H9 (cell line): ENCODE measurements around the gene CTU2. TPM values are rescaled to one million over a fixed set of nuclear protein-coding genes. Genes with fewer than 3 reads are reported as not detected.

Experiments
- DNase-seq: peaks from one replicate; pipeline ENCODE4 v3.0.0-alpha.2; 2017
- H2AFZ ChIP-seq: one replicate; pipeline ENCODE4 v1.6.1; 2013; ENCODE audit warnings: mild to moderate bottlenecking, low read length, control low read depth, moderate library complexity
- H2AK5ac ChIP-seq: 2 replicates; pipeline ENCODE4 v1.6.1; 2013; ENCODE audit warnings: low read length, control low read depth, mixed read lengths; ENCODE audit not compliant: insufficient read length
- H2BK120ac ChIP-seq: one replicate; pipeline ENCODE4 v1.6.1; 2013; ENCODE audit warnings: low read depth, mild to moderate bottlenecking, low read length, control low read depth, inconsistent platforms; ENCODE audit not compliant: poor library complexity, severe bottlenecking
- H2BK12ac ChIP-seq: 2 replicates; pipeline ENCODE4 v1.6.1; 2013; ENCODE audit warnings: low read length, control low read depth, mixed read lengths, low read depth; ENCODE audit not compliant: insufficient read length
- H2BK15ac ChIP-seq: 2 replicates; pipeline ENCODE4 v1.6.1; 2013; ENCODE audit warnings: low read depth, low read length, control low read depth
- H2BK20ac ChIP-seq: one replicate; pipeline ENCODE4 v1.6.1; 2013; ENCODE audit warnings: low read depth, mild to moderate bottlenecking, low read length, control low read depth, inconsistent platforms; ENCODE audit not compliant: poor library complexity, severe bottlenecking
- H2BK5ac ChIP-seq: 2 replicates; pipeline ENCODE4 v1.6.1; 2013; ENCODE audit warnings: low read length, control low read depth, mixed read lengths; ENCODE audit not compliant: insufficient read length
- H3K14ac ChIP-seq: 2 replicates; pipeline ENCODE4 v1.6.1; 2013; ENCODE audit warnings: low read length, control low read depth; ENCODE audit not compliant: insufficient read depth
- H3K18ac ChIP-seq: 2 replicates; pipeline ENCODE4 v1.6.1; 2013; ENCODE audit warnings: low read depth, mild to moderate bottlenecking, mixed read lengths, low read length, control low read depth; ENCODE audit not compliant: insufficient read length
- H3K23ac ChIP-seq: 2 replicates; pipeline ENCODE4 v1.6.1; 2013; ENCODE audit warnings: low read length, control low read depth, mixed read lengths, low read depth; ENCODE audit not compliant: insufficient read length
- H3K23me2 ChIP-seq: 2 replicates; pipeline ENCODE4 v1.6.1; 2013; ENCODE audit warnings: low read depth, mild to moderate bottlenecking, mixed read lengths, low read length, control low read depth; ENCODE audit not compliant: insufficient read length, poor library complexity, severe bottlenecking
- H3K27ac ChIP-seq: 2 replicates; pipeline ENCODE4 v1.5.1; 2013; ENCODE audit warnings: low read length, control low read depth, mixed read lengths, low read depth; ENCODE audit not compliant: insufficient read length
- H3K27me3 ChIP-seq: 2 replicates; pipeline ENCODE4 v1.6.1; 2013; ENCODE audit warnings: low read length, control low read depth, inconsistent platforms; ENCODE audit not compliant: insufficient read depth
- H3K4ac ChIP-seq: 2 replicates; pipeline ENCODE4 v1.6.1; 2013; ENCODE audit warnings: low read depth, mild to moderate bottlenecking, control low read depth, inconsistent platforms, low read length, moderate library complexity
- H3K4me1 ChIP-seq: 2 replicates; pipeline ENCODE4 v1.6.1; 2013; ENCODE audit warnings: low read length, control low read depth, inconsistent platforms; ENCODE audit not compliant: insufficient read depth
- H3K4me2 ChIP-seq: 2 replicates; pipeline ENCODE4 v1.6.1; 2013; ENCODE audit warnings: low read length, control low read depth, mixed read lengths; ENCODE audit not compliant: insufficient read length, insufficient read depth
- H3K56ac ChIP-seq: 2 replicates; pipeline ENCODE4 v1.6.1; 2013; ENCODE audit warnings: low read depth, mild to moderate bottlenecking, mixed read lengths, low read length, control low read depth; ENCODE audit not compliant: insufficient read length
- H3K79me1 ChIP-seq: 2 replicates; pipeline ENCODE4 v1.6.1; 2013; ENCODE audit warnings: low read depth, mild to moderate bottlenecking, moderate library complexity, low read length, control low read depth, inconsistent platforms; ENCODE audit not compliant: insufficient read depth, poor library complexity, severe bottlenecking
- H3K79me2 ChIP-seq: 2 replicates; pipeline ENCODE4 v1.6.1; 2013; ENCODE audit warnings: low read length, control low read depth, inconsistent platforms; ENCODE audit not compliant: insufficient read depth
- H3K9ac ChIP-seq: 2 replicates; pipeline ENCODE4 v1.6.1; 2013; ENCODE audit warnings: low read length, control low read depth, mixed read lengths; ENCODE audit not compliant: insufficient read length; ENCODE audit errors: extremely low read depth
- H3K9me3 ChIP-seq: one replicate; pipeline ENCODE4 v1.6.1; 2013; ENCODE audit warnings: low read depth, low read length, inconsistent platforms; ENCODE audit not compliant: control insufficient read depth
- H3T11ph ChIP-seq: one replicate; pipeline ENCODE4 v1.6.1; 2013; ENCODE audit warnings: mild to moderate bottlenecking, low read length, control low read depth, inconsistent platforms
- H4K20me1 ChIP-seq: one replicate; pipeline ENCODE4 v1.6.1; 2013; ENCODE audit not compliant: control insufficient read depth, insufficient read length, insufficient read depth
- H4K5ac ChIP-seq: 2 replicates; pipeline ENCODE4 v1.6.1; 2013; ENCODE audit warnings: low read depth, mild to moderate bottlenecking, mixed read lengths, low read length, control low read depth; ENCODE audit not compliant: insufficient read length
- H4K8ac ChIP-seq: replicated peaks from 2 replicates; pipeline ENCODE4 v1.6.1; 2013; ENCODE audit warnings: low read length, control low read depth, mixed read lengths, low read depth; ENCODE audit not compliant: insufficient read length
- H4K91ac ChIP-seq: 2 replicates; pipeline ENCODE4 v1.6.1; 2013; ENCODE audit warnings: low read depth, mild to moderate bottlenecking, moderate library complexity, mixed read lengths, low read length, control low read depth; ENCODE audit not compliant: insufficient read length
- H3K27ac Mint-ChIP-seq, 3 experiments: 2 replicates in 2 of 3; 3 replicates in 1 of 3; pipeline ENCODE4 v1.8.0; 2020 to 2021; ENCODE audit warnings: mixed read lengths in 3 of 3, mild to moderate bottlenecking in 1 of 3, moderate library complexity in 1 of 3
- H3K27me3 Mint-ChIP-seq: 2 replicates; pipeline ENCODE4 v1.8.0; 2021; ENCODE audit warnings: low read depth, mild to moderate bottlenecking, moderate library complexity, mixed read lengths
- H3K36me3 Mint-ChIP-seq, 3 experiments: 2 replicates in 2 of 3; 3 replicates in 1 of 3; pipeline ENCODE4 v1.8.0; 2020 to 2021; ENCODE audit warnings: low read depth in 3 of 3, mixed read lengths in 3 of 3; ENCODE audit not compliant: insufficient read depth in 1 of 3
- H3K4me1 Mint-ChIP-seq, 2 experiments: 2 replicates each; pipeline ENCODE4 v1.8.0; 2020; ENCODE audit warnings: mixed read lengths in 2 of 2
- H3K4me3 Mint-ChIP-seq, 2 experiments: 2 replicates in 1 of 2; 3 replicates in 1 of 2; pipeline ENCODE4 v1.8.0; 2020 to 2021; ENCODE audit warnings: mild to moderate bottlenecking in 2 of 2, mixed read lengths in 2 of 2, moderate library complexity in 1 of 2
- H3K9me3 Mint-ChIP-seq, 2 experiments: 2 replicates in 1 of 2; 3 replicates in 1 of 2; pipeline ENCODE4 v1.8.0; 2020; ENCODE audit warnings: mild to moderate bottlenecking in 2 of 2, mixed read lengths in 2 of 2, moderate library complexity in 1 of 2
- CTCF ChIP-seq: fragments of 200-600 bp; sonication (generic); conservative IDR thresholded peaks from 3 replicates; pipeline ENCODE4 v1.8.0; 2021; ENCODE audit warnings: antibody characterized with exemption, mild to moderate bottlenecking
- WGBS: extraction: QIAGEN DNeasy Blood & Tissue Kit; methylation state at CpG from one replicate; pipeline ENCODE4 v1.1.7; 2013; ENCODE audit warnings: missing lambda C conversion rate, low lambda C conversion rate, mixed read lengths; ENCODE audit not compliant: insufficient read length; ENCODE audit errors: extremely low coverage; 5-methylcytosine and 5-hydroxymethylcytosine counted together
- total RNA-seq: library from RNA; stranded (reverse); gene quantifications from 2 replicates; pipeline ENCODE4 v1.2.1, GENCODE V29; 2021

CTU2 gene
- total RNA-seq, 1 experiment from 2014 or later = 32.8 TPM

GRCh38 chr16:88753602-88754001, 47.3 kb downstream of the CTU2 start:
- Histone ChIP-seq H4K8ac (no peak overlapping the region), H3K14ac (no peak overlapping the region), H2BK12ac (no peak overlapping the region), H3K56ac (no peak overlapping the region), H4K5ac (no peak overlapping the region), H3T11ph (no peak overlapping the region), H3K27ac (no peak overlapping the region), H2BK5ac (no peak overlapping the region), H3K18ac (no peak overlapping the region), H2BK20ac (no peak overlapping the region), H3K4ac (no peak overlapping the region), H2BK120ac (no peak overlapping the region), H2BK15ac (no peak overlapping the region; the same call in 1 of the 2 replicates), H4K20me1 (no peaks in the 10 kb centered on the region), H4K91ac (no peak overlapping the region), H3K4me2 (no peak overlapping the region), H3K79me2 (no peaks in the 10 kb centered on the region), H3K27me3 (no peaks in the 10 kb centered on the region), H2AK5ac (no peak overlapping the region), H3K9me3 (no peaks in the 10 kb centered on the region), H2AFZ (no peak overlapping the region), H3K79me1 (no peaks in the 10 kb centered on the region), H3K9ac (no peak overlapping the region), H3K23ac (no peak overlapping the region), H3K4me1 (no peaks in the 10 kb centered on the region), H3K23me2 (no peaks in the 10 kb centered on the region)
- Mint-ChIP-seq H3K27me3 (no peaks in the 10 kb centered on the region), H3K36me3 (no peaks in the 10 kb centered on the region), H3K9me3 (no peaks in the 10 kb centered on the region; a peak in 1 of 5 replicates), H3K27ac (peak overlapping the region in 2 of 3 experiments; percentile 15 to 95; a peak in 2 of 7 replicates), H3K4me1 (peaks cover 18 to 36% of the 10 kb centered on the region in 2 experiments), H3K4me3 (no peak overlapping the region; a peak in 1 of 5 replicates)
- no peak for TF ChIP-seq CTCF
- WGBS = no CpG with 5 or more reads among the region's 11 CpGs
- no peak for DNase-seq
